Tibial artery (tissue), 4 donors: ENCODE data around the gene PHLDB2.

ENCODE experiments used
- DNase-seq, 2 donors: peaks; one replicate each; pipeline ENCODE4 v3.0.0-alpha.2; 2019
- H3K27ac ChIP-seq, 2 donors: fragments of 200-600 bp; sonication (generic) in 1 of 2; 1 replicate in 1 of 2; 2 replicates in 1 of 2; pipeline ENCODE4 v1.5.1; 2018 to 2019; ENCODE audit warnings: mild to moderate bottlenecking in 1 of 2
- H3K27me3 ChIP-seq, 2 donors: fragments of 200-600 bp; sonication (generic) in 1 of 2; one replicate each; pipeline versions ENCODE4 v1.5.1 to v1.6.0; 2016 to 2019
- H3K36me3 ChIP-seq, 3 donors: fragments of 200-600 bp; sonication (generic) in 2 of 3; one replicate each; pipeline ENCODE4 v1.5.1; 2016 to 2019; ENCODE audit warnings: mild to moderate bottlenecking in 2 of 3
- H3K4me1 ChIP-seq, 4 donors: fragments of 200-600 bp; sonication (generic) in 2 of 4; 1 replicate in 3 of 4; 2 replicates in 1 of 4; pipeline ENCODE4 v1.5.1; 2016 to 2019
- H3K4me3 ChIP-seq, 2 donors: fragments of 200-600 bp; sonication (generic) in 1 of 2; 1 replicate in 1 of 2; 2 replicates in 1 of 2; pipeline ENCODE4 v1.5.1; 2018 to 2019; ENCODE audit warnings: mild to moderate bottlenecking in 2 of 2
- H3K9me3 ChIP-seq, 3 donors: fragments of 200-600 bp; sonication (generic) in 1 of 3; one replicate each; pipeline ENCODE4 v1.5.1; 2016 to 2019
- CTCF ChIP-seq, 2 experiments: fragments of 200-600 bp in 1 of 2; fragments of 450-650 bp in 1 of 2; IDR thresholded peaks; one replicate each; pipeline ENCODE4 v1.5.1; 2017 to 2019; ENCODE audit warnings: antibody characterized with exemption in 2 of 2, mild to moderate bottlenecking in 1 of 2, moderate library complexity in 1 of 2
- intact Hi-C: fragments of 100-400 bp; cut with DNase I; formaldehyde crosslinking; loops from one replicate; pipeline ENCODE4 v1.15.0; 2023; ENCODE audit warnings: low total_unique reads

The PHLDB2 gene

GRCh38 chr3:111913163-111913763 is 54.2 kb downstream of the PHLDB2 start:
- TF ChIP-seq CTCF (IDR thresholded peaks at IDR 0.05), result no peak
- Histone ChIP-seq H3K27me3 (no peaks in the 10 kb centered on the region), H3K36me3 (peaks cover 25 to 43% (median 36%) of the 10 kb centered on the region in 3 donors), H3K4me3 (no peak overlapping the region), H3K27ac (peak overlapping the region in 1 of 2 donors; percentile 59), H3K9me3 (no peaks in the 10 kb centered on the region), H3K4me1 (peaks cover 0 to 84% (median 34%) of the 10 kb centered on the region in 4 donors)
- DNase-seq, result no peak
- intact Hi-C loops, result loop anchor here (10.0 kb wide), 1 partner anchor 48 kb away; no protein-coding TSS in a partner anchor

GRCh38 chr3:111915905-111916304 is 56.8 kb downstream of the PHLDB2 start:
- no peak for DNase-seq
- Histone ChIP-seq H3K9me3 (no peaks in the 10 kb centered on the region), H3K27me3 (no peaks in the 10 kb centered on the region), H3K4me3 (no peak overlapping the region), H3K36me3 (peaks cover 48 to 67% (median 57%) of the 10 kb centered on the region in 3 donors), H3K27ac (no peak overlapping the region), H3K4me1 (peaks cover 0 to 82% (median 20%) of the 10 kb centered on the region in 4 donors)
- intact Hi-C loops, result loop anchor here (10.0 kb wide), 1 partner anchor 51 kb away; no protein-coding TSS in a partner anchor
- no peak for TF ChIP-seq CTCF (IDR thresholded peaks at IDR 0.05)

GRCh38 chr3:111917300-111917699 is 58.2 kb downstream of the PHLDB2 start:
- no peak for TF ChIP-seq CTCF (IDR thresholded peaks at IDR 0.05)
- no peak for DNase-seq
- Histone ChIP-seq H3K27me3 (no peaks in the 10 kb centered on the region), H3K27ac (no peak overlapping the region), H3K9me3 (no peaks in the 10 kb centered on the region), H3K36me3 (peaks cover 55 to 74% (median 61%) of the 10 kb centered on the region in 3 donors), H3K4me1 (peaks cover 0 to 77% (median 16%) of the 10 kb centered on the region in 4 donors), H3K4me3 (no peak overlapping the region)
- intact Hi-C loops, result loop anchor here (10.0 kb wide), 1 partner anchor 52 kb away; no protein-coding TSS in a partner anchor

GRCh38 chr3:111919370-111920065 is 60.5 kb downstream of the PHLDB2 start:
- H3K27ac ChIP-seq, result peak overlapping the region in 1 of 2 donors; percentile 31
- H3K4me1 ChIP-seq, result peaks cover 0 to 79% (median 20%) of the 10 kb centered on the region in 4 donors
- no peak for DNase-seq
- no peaks in the 10 kb centered on the region for H3K27me3 ChIP-seq
- no peaks in the 10 kb centered on the region for H3K9me3 ChIP-seq
- TF ChIP-seq CTCF (IDR thresholded peaks at IDR 0.05), result no peak
- intact Hi-C loops, result loop anchor here (10.0 kb wide), 1 partner anchor 55 kb away; no protein-coding TSS in a partner anchor
- H3K4me3 ChIP-seq, result no peak overlapping the region
- H3K36me3 ChIP-seq, result peaks cover 55 to 68% (median 60%) of the 10 kb centered on the region in 3 donors

GRCh38 chr3:111921181-111921580 is 62.1 kb downstream of the PHLDB2 start:
- H3K9me3 ChIP-seq, result no peaks in the 10 kb centered on the region

More at GRCh38 chr3:111921181-111921580, 62.1 kb downstream of the PHLDB2 start:
- Histone ChIP-seq H3K27ac (peak overlapping the region in 1 of 2 donors; percentile 31), H3K36me3 (peaks cover 43 to 61% (median 54%) of the 10 kb centered on the region in 3 donors), H3K4me1 (peaks cover 0 to 81% (median 15%) of the 10 kb centered on the region in 4 donors), H3K4me3 (no peak overlapping the region), H3K27me3 (no peaks in the 10 kb centered on the region)
- DNase-seq, result no peak
- intact Hi-C loops, result no loop called here
- no peak for TF ChIP-seq CTCF (IDR thresholded peaks at IDR 0.05)
